ENCODE results near the gene EPHB1.

The EPHB1 gene

DNA sequence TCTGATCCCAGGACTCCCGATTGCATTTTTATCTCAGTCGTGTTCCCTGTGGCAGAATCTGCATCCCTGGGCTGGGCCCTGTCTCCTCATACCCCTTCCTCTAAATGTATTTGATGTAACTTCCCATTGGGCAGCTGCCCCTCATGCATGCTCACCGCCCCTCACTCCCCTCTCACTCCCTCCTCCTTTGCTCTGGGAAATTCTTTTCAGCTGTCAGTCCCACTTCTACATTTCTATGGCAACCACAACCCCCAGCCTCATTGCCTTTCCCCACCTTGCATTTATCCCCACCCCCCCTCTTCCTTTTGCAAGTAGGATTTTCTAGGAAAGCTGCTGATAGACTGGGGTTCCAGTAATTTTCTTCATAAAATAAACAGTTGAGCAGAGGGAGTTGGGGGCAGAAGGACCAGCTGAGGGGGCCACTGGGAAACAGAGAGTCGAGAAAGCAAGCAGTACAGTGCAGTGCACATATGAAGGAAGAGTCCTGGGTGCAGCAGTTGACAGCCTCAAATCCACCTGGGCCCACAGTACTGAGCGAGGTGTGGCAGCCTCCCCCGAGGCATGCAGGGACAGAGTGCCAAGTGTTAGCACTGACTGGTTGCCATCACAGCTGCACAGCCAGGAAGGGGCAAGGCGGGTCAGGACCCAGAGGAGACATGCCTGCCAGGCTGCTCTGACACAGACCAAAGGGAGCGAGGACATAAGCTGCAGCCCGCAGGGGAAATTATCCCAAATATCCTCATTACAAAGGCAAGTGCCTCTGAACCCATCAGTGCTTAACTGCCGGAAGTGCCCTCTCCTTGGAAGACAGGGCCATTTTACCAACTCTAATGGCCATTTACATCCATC is 476.3 kb downstream of the EPHB1 start:
- no peak for DNase-seq

DNA sequence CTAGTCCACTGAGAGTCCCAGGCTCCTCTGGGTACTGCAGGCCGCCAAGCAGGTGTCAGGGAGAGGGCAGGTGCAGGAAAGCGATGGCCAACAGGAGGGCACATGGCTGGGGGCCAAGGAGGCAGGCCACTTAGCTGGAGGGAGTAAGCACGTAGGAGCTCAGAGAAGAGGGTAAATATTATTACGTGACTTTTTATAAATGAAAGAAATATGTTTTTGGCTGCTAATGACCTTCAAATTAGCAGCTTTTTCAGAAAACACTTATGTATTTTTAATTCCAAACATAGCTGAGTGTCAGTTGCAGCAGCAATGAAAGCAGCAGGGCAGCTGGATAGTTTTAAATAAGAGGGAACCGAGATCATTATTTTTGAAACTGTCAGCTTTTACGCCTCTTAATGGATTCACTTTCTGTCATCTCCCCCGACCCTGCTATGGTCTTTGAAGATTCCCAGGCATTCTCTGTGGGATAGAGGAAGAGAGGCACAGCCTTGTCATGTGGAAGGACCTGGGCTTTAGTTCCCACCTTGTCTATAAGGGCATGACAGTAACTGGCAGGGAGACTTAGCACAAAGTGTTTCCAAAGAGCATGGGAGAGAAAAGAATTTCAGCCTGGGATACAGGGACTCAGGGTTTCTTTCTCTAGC is 477.1 kb downstream of the EPHB1 start:
- DNase-seq: no peak

DNA sequence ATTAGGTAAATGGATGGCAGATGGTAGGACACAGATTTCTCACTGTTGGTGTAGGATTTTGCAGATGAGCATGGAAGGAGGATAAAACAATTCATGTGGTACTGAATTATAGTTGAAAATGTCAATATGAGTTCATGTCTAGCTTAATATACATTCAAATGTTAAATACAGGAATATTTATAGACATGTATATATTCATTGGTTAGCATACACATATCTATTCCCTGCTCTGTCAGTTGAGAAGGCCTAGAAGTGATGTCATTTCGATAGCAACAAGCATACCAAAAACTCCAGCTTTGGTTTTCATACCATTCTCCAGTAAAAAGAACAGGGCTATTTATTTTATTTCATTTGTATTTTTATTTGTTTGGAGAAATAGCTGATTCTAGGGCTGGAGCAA is 497.1 kb downstream of the EPHB1 start:
- no peak for DNase-seq

DNA sequence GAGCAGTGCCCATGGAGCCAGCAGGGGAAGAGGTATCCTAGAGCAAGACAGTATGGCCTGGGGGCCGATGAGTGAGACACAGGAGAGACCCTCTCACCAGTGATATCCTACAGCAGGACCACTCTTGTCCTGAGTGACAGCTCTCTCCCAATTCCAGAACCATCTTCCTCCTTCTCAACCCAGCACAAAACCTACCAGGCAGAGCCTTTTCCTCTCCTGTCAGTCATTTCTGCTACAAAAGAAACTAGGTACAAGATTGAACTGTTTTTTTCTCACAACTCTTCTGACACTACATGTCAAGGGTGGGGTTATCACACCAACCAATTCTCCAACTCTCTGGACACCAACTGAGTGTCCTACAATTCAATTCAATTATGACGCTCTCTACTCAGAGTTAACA is 506.6 kb downstream of the EPHB1 start:
- DNase-seq: no peak

DNA sequence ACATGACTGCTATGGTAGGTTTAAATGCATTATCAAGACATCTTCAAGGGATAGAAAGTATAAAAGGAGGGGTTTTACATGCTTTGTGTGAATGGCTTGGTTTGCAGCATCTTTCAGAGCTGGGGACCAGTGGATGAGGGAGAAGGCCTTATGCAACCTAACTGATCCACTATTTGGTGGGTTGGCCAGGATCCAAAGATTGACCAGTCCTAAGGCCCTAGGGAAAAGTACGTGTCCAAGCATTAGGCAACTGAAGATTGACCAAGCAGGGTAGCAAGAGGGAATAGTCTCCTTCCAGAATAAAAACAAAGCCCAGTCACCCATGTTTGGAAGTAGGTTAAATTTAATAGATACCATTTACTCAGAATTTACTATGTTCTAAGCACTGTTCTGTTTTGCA is 509.3 kb downstream of the EPHB1 start:
- no peak for DNase-seq
